ENCODE measurements around the gene HTR4. TPM values are rescaled to one million over a fixed set of nuclear protein-coding genes. Genes with fewer than 3 reads are reported as not detected.

HTR4 gene
- total RNA-seq, 2 donors from 2014 or later, result not detected

- TF ChIP-seq, protein P1, sequence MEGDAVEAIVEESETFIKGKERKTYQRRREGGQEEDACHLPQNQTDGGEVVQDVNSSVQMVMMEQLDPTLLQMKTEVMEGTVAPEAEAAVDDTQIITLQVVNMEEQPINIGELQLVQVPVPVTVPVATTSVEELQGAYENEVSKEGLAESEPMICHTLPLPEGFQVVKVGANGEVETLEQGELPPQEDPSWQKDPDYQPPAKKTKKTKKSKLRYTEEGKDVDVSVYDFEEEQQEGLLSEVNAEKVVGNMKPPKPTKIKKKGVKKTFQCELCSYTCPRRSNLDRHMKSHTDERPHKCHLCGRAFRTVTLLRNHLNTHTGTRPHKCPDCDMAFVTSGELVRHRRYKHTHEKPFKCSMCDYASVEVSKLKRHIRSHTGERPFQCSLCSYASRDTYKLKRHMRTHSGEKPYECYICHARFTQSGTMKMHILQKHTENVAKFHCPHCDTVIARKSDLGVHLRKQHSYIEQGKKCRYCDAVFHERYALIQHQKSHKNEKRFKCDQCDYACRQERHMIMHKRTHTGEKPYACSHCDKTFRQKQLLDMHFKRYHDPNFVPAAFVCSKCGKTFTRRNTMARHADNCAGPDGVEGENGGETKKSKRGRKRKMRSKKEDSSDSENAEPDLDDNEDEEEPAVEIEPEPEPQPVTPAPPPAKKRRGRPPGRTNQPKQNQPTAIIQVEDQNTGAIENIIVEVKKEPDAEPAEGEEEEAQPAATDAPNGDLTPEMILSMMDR (conservative IDR thresholded peaks at IDR 0.05), result no peak
- no peaks in the 10 kb centered on the region for H3K9me3 Mint-ChIP-seq
- no peaks in the 10 kb centered on the region for H3K27me3 Mint-ChIP-seq (ENCODE audit: insufficient read depth)
- Histone ChIP-seq H3K27ac (ENCODE audit: low read depth, low read length) (no peak overlapping the region), H3K27me3 (ENCODE audit: control insufficient read depth, insufficient read depth, low read length, poor library complexity, severe bottlenecking) (no peaks in the 10 kb centered on the region), H3K36me3 (ENCODE audit: control insufficient read depth, insufficient read depth, low read length) (no peaks in the 10 kb centered on the region), H3K4me1 (ENCODE audit: control insufficient read depth, insufficient read depth, low read length) (no peaks in the 10 kb centered on the region), H3K4me3 (ENCODE audit: low read length) (no peak overlapping the region), H3K9me3 (ENCODE audit: control insufficient read depth, low read length) (no peaks in the 10 kb centered on the region), H3K9ac (ENCODE audit: extremely low read depth, low read length, poor library complexity, severe bottlenecking) (no peak overlapping the region)
- H3K36me3 Mint-ChIP-seq (ENCODE audit: low read depth), result no peaks in the 10 kb centered on the region
- DNase-seq, result no peak
- no peak overlapping the region for H3K27ac Mint-ChIP-seq
- H3K4me1 Mint-ChIP-seq, result no peaks in the 10 kb centered on the region
- no peak overlapping the region for H3K4me3 Mint-ChIP-seq
- WGBS, 2 experiments (ENCODE audit: insufficient coverage in 1 of 2, insufficient read length in 1 of 2), result 97% methylated on average over 1 of the region's 1 CpG; no CpG with 5 or more reads in 1 of the 2 experiments
Observed at GRCh38 chr5:148467958-148468357, 186.4 kb downstream of the HTR4 start.

GRCh38 chr5:148466236-148466580 is 188.1 kb downstream of the HTR4 start:
- Histone ChIP-seq H3K36me3 (ENCODE audit: control insufficient read depth, insufficient read depth, low read length) (no peaks in the 10 kb centered on the region), H3K9ac (ENCODE audit: extremely low read depth, low read length, poor library complexity, severe bottlenecking) (no peak overlapping the region), H3K27ac (ENCODE audit: low read depth, low read length) (no peak overlapping the region), H3K27me3 (ENCODE audit: control insufficient read depth, insufficient read depth, low read length, poor library complexity, severe bottlenecking) (no peaks in the 10 kb centered on the region), H3K9me3 (ENCODE audit: control insufficient read depth, low read length) (no peaks in the 10 kb centered on the region), H3K4me3 (ENCODE audit: low read length) (no peak overlapping the region), H3K4me1 (ENCODE audit: control insufficient read depth, insufficient read depth, low read length) (no peaks in the 10 kb centered on the region)
- no peak overlapping the region for H3K4me3 Mint-ChIP-seq
- 89 to 90% methylated on average over 3 to 4 of the region's 4 CpGs for WGBS, 2 experiments (ENCODE audit: insufficient coverage in 1 of 2, insufficient read length in 1 of 2)
- no peak overlapping the region for H3K27ac Mint-ChIP-seq
- TF ChIP-seq, protein P1 (conservative IDR thresholded peaks at IDR 0.05), result no peak
- no peaks in the 10 kb centered on the region for H3K4me1 Mint-ChIP-seq
- no peaks in the 10 kb centered on the region for H3K27me3 Mint-ChIP-seq (ENCODE audit: insufficient read depth)
- H3K36me3 Mint-ChIP-seq (ENCODE audit: low read depth), result no peaks in the 10 kb centered on the region
- H3K9me3 Mint-ChIP-seq, result no peaks in the 10 kb centered on the region
- no peak for DNase-seq

DNA sequence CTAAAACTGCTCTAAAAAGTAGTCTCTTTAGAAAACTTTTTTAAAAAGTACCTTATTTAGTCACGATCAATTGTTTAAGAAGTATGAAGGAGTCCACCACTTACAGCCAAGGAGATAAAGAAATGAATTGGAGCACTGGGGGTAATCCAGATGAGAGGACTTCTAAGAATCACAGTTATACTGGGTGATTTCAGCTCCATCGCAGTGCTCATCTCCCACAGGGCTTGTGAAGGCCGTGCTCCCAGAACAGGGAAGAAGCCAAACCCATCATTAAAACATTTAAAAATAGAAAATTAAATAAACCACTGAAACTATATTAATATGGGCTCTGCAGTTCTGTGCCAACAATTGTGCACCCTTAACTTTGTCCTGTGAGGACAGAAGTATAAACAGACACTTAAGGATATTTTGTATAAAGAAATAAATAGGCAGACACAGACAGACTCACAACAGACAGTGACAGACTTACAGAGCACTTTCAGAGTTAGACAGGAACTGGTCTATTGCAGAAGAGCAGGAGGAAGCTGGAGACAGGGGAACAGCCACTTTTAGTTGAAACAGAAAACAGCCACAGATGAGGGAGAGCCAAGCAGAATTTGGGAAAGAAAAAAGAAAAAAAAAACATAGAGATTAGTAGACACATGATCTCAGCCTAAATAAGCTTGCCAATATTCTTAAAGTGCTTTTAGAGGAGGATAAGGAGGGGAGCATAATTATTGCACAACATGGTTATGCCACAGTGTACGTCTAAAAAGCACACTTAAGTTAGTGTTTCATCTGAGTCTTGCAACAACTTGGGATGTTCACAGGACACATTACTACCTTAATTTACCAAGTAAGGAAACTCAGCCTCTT is 188.7 kb downstream of the HTR4 start:
- Mint-ChIP-seq H3K4me3 (no peak overlapping the region), H3K4me1 (no peaks in the 10 kb centered on the region), H3K9me3 (no peaks in the 10 kb centered on the region), H3K27ac (no peak overlapping the region), H3K36me3 (ENCODE audit: low read depth) (no peaks in the 10 kb centered on the region), H3K27me3 (ENCODE audit: insufficient read depth) (no peaks in the 10 kb centered on the region)
- H3K27me3 ChIP-seq (ENCODE audit: control insufficient read depth, insufficient read depth, low read length, poor library complexity, severe bottlenecking), result no peaks in the 10 kb centered on the region
- H3K9ac ChIP-seq (ENCODE audit: extremely low read depth, low read length, poor library complexity, severe bottlenecking), result no peak overlapping the region
- no peaks in the 10 kb centered on the region for H3K9me3 ChIP-seq (ENCODE audit: control insufficient read depth, low read length)
- TF ChIP-seq, protein P1 (conservative IDR thresholded peaks at IDR 0.05), result no peak
- H3K4me1 ChIP-seq (ENCODE audit: control insufficient read depth, insufficient read depth, low read length), result no peaks in the 10 kb centered on the region
- no peak overlapping the region for H3K27ac ChIP-seq (ENCODE audit: low read depth, low read length)
- 94 to 100% methylated on average over 3 to 4 of the region's 4 CpGs for WGBS, 2 experiments (ENCODE audit: insufficient coverage in 1 of 2, insufficient read length in 1 of 2)
- DNase-seq, result no peak
- no peak overlapping the region for H3K4me3 ChIP-seq (ENCODE audit: low read length)
- no peaks in the 10 kb centered on the region for H3K36me3 ChIP-seq (ENCODE audit: control insufficient read depth, insufficient read depth, low read length)

Data from endodermal cell (in vitro differentiated cells).